Subcutaneous adipose tissue (tissue), 4 donors: ENCODE measurements around the gene KIF4A. TPM values are rescaled to one million over a fixed set of nuclear protein-coding genes. Genes with fewer than 3 reads are reported as not detected.

Experiments used
- total RNA-seq, 4 donors: library from RNA; depleted of rRNA; stranded (reverse); fragments of >200 nt; gene quantifications; one replicate each; pipeline ENCODE4 v1.1.0, GENCODE V29; 2016
- TF ChIP-seq, protein P1 (sequence below): fragments of 450-650 bp; IDR thresholded peaks from one replicate; pipeline ENCODE4 v1.5.1; 2016; ENCODE audit warnings: low read depth, mild to moderate bottlenecking, control low read depth, antibody characterized with exemption, moderate library complexity

The KIF4A gene
- total RNA-seq, 4 donors from 2014 or later: 0.16 to 1.9 (median 0.88) TPM; not detected in 1

GRCh38 chrX:70437921-70438665 is 148.2 kb downstream of the KIF4A start:
- TF ChIP-seq, protein P1, sequence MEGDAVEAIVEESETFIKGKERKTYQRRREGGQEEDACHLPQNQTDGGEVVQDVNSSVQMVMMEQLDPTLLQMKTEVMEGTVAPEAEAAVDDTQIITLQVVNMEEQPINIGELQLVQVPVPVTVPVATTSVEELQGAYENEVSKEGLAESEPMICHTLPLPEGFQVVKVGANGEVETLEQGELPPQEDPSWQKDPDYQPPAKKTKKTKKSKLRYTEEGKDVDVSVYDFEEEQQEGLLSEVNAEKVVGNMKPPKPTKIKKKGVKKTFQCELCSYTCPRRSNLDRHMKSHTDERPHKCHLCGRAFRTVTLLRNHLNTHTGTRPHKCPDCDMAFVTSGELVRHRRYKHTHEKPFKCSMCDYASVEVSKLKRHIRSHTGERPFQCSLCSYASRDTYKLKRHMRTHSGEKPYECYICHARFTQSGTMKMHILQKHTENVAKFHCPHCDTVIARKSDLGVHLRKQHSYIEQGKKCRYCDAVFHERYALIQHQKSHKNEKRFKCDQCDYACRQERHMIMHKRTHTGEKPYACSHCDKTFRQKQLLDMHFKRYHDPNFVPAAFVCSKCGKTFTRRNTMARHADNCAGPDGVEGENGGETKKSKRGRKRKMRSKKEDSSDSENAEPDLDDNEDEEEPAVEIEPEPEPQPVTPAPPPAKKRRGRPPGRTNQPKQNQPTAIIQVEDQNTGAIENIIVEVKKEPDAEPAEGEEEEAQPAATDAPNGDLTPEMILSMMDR: no peak

DNA sequence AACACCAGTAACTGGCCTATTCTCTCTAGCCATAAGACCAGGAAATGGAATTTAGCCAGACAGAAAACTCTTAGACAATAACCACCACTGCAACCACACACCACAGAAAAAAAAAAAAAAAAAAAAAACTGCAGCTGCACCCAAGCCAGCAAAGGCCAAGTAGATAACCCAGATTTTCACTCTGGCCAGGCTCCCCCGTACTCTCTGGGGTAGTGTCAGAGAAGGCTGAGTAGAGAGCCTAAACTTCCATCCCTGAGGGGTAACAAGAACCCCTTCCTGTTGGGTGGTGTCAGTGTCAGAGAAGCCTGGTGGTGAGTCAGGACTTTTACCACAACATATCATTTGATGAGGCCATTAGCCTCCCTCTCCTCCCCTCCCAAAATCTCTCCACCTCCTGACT is 149.1 kb downstream of the KIF4A start:
- TF ChIP-seq, protein P1: no peak

DNA sequence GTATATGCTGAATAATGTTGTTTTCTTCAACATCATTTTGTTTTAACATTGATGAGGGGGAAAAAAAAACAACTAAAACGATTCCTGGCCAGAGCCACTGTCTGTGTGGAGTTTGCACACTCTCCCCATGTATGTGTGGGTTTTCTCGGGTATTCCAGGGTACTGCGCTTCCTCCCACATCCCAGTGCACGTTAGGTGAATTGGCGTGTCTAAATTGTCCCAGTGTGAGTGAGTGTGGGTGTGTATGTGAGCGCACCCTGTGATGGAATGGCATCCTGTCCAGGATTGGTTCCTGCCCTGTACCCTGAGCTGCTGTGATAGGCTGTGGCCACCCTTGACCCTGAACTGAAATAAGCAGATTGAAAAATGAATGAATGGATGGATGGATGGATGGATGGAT is 152.3 kb downstream of the KIF4A start:
- TF ChIP-seq, protein P1: no peak

DNA sequence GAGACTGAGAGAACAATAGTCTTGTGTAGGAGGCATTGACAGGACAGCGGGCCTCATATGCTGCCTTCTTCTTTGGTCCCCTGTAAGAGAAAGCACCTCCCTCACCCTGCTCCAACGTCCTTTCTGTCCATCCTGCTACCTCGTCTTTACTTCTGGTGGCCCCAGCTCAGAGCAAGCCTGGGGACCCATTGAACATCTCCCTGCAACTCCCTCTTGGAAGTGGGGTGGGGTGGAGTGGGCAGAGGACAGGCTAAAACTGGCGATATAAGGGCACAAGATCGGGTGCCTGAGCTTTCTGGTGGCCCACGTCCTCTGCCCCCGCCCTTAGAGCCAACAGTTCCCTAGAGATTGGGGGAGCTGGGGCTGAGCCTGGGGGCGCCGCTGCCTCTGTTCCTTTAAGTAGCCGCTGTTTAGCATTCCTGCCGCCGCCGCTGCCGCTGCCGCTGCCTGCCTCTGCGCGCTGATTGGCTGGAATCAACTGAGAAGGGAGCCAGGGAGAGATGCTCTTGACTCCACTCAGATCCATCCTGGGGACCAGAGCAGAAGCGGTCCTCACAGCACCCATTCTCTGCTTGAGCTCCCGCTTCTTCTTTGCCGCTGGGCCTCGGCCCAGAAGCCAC is 154.5 kb downstream of the KIF4A start, which contains the start of gene DLG3:
Gene DLG3, plus strand, starts transcription at position 510 of the 620 bp plus-strand sequence. CDS start 367 bp downstream, outside the sequence.
- TF ChIP-seq, protein P1: no peak

- TF ChIP-seq, protein P1: no peak
Measured at GRCh38 chrX:70444946-70445656, 155.2 kb downstream of the KIF4A start.

- TF ChIP-seq, protein P1: no peak
Measured at GRCh38 chrX:70445951-70446350, 156.0 kb downstream of the KIF4A start.
